Measurements from ENCODE around the gene RAPGEF4.

RAPGEF4 gene

GRCh38 chr2:173076581-173077345 lies 341.1 kb downstream of the RAPGEF4 start:
- TF ChIP-seq, protein P1, sequence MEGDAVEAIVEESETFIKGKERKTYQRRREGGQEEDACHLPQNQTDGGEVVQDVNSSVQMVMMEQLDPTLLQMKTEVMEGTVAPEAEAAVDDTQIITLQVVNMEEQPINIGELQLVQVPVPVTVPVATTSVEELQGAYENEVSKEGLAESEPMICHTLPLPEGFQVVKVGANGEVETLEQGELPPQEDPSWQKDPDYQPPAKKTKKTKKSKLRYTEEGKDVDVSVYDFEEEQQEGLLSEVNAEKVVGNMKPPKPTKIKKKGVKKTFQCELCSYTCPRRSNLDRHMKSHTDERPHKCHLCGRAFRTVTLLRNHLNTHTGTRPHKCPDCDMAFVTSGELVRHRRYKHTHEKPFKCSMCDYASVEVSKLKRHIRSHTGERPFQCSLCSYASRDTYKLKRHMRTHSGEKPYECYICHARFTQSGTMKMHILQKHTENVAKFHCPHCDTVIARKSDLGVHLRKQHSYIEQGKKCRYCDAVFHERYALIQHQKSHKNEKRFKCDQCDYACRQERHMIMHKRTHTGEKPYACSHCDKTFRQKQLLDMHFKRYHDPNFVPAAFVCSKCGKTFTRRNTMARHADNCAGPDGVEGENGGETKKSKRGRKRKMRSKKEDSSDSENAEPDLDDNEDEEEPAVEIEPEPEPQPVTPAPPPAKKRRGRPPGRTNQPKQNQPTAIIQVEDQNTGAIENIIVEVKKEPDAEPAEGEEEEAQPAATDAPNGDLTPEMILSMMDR (IDR thresholded peaks at IDR 0.05; ENCODE audit: low read depth, low read length, missing control alignments), result no peak
- no peak for DNase-seq (ENCODE audit: extremely low read depth, low read depth)
- H3K4me3 ChIP-seq (replicated peaks; ENCODE audit: low read depth, low read length), result peak overlapping the region; percentile 65

DNA sequence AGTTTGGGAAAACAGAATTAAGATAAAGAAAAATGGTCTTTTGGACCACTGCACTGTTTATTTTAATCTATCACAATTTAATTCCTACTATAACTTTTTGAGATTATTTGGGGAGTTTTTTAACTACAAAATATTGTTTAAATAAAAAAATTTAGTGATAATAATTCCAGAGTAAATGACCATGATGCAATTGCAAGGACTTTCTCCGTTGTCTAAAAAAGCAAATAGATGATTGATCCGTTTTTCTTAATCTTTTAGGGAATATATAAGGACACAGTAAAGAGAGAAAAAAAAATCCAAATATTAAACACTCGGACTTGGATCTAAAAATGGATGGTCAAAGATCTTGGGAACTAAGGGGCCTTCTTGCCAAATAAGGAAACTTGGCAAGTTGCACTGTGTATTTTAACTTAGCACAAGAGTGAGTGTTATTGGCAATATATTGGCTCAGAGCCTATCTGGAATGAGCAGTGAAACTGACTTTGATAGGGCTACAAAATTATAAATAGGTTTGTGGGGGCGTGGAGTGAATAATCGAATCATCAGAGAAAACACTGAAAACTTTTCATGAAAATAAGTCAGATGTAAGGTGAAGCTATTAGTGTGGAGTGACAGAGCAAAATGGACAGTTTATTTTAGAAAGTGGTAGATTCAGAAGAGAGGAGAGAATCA lies 342.0 kb downstream of the RAPGEF4 start:
- peak overlapping the region; percentile 65; the same call in 1 of the 2 replicates for H3K4me3 ChIP-seq (replicated peaks; ENCODE audit: low read depth, low read length)
- TF ChIP-seq, protein P1 (IDR thresholded peaks at IDR 0.05; ENCODE audit: low read depth, low read length, missing control alignments), result no peak
- no peak for DNase-seq (ENCODE audit: extremely low read depth, low read depth)

GRCh38 chr2:173079141-173079540 lies 343.5 kb downstream of the RAPGEF4 start:
- TF ChIP-seq, protein P1 (IDR thresholded peaks at IDR 0.05; ENCODE audit: low read depth, low read length, missing control alignments), result no peak

DNA sequence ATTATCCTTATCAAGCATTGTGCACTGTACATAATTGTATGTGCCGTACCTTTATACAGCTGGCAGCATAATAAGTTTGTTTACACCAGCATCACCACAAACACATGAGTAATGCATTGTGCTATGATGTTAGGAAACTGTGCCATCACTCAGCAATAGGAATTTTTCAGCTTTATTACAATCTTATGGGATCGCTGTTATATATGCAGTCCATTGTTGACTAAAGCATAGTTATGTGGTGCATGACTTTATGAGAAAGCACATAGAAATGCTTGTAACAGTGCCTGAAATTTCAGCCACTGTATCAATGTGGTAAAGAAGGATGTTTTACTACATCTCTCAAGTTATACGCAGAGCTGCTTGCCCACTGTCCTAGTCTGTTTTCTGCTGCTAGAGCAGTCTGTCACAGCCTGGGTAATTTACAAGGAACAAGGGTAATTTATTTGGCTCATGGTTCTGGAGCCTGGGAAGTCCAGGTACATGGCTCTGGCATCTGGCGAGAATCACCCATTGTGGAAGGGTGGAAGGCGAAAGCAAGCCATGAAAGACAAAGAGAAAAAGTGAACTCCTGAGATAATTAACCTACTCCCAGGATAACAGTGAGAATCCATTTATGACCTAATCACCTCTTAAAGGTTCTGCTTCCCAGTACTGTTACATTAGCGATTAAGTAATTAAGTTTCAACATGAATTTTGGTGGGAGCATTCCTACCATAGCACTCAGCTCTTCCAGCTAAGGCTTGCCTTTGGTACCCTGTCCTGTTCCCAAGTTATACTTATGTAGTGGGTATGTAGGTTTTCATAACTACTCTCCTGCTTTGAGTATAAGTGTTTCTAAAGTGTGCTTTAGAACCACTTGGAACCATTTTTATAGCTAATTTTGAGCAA lies 344.6 kb downstream of the RAPGEF4 start:
- no peak overlapping the region for H3K4me3 ChIP-seq (replicated peaks; ENCODE audit: low read depth, low read length)
- DNase-seq (ENCODE audit: extremely low read depth, low read depth), result peak; percentile 76
- TF ChIP-seq, protein P1 (IDR thresholded peaks at IDR 0.05; ENCODE audit: low read depth, low read length, missing control alignments), result no peak

More at GRCh38 chr2:173079141-173079540, 343.5 kb downstream of the RAPGEF4 start:
- H3K4me3 ChIP-seq (replicated peaks; ENCODE audit: low read depth, low read length), result no peak overlapping the region
- DNase-seq (ENCODE audit: extremely low read depth, low read depth), result no peak

GRCh38 chr2:173086518-173087213 lies 351.0 kb downstream of the RAPGEF4 start:
- no peak overlapping the region for H3K4me3 ChIP-seq (replicated peaks; ENCODE audit: low read depth, low read length)
- DNase-seq (ENCODE audit: extremely low read depth, low read depth), result no peak
- TF ChIP-seq, protein P1 (IDR thresholded peaks at IDR 0.05; ENCODE audit: low read depth, low read length, missing control alignments), result no peak

DNA sequence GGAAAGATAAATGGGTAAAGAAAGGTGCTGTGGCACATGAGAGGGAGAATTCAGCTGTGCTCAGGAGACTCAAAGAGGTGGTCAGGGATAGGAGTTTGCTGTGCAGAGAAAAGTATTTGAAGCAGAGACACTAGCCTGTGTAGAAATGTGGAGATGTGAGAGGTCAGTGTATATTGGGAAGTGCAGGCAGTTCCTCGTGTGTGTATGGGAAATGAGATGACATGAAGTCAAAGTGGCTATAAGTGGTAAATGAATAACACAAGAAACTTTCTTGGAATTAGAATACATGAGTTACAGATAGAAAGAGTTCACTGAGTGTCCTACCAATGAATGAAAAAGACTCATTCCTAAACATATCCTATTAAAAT lies 351.6 kb downstream of the RAPGEF4 start:
- no peak for DNase-seq (ENCODE audit: extremely low read depth, low read depth)
- H3K4me3 ChIP-seq (replicated peaks; ENCODE audit: low read depth, low read length), result no peak overlapping the region
- TF ChIP-seq, protein P1 (IDR thresholded peaks at IDR 0.05; ENCODE audit: low read depth, low read length, missing control alignments), result no peak

Data from HFF-Myc (cell line).